Islet of Langerhans (tissue), 1 donor: ENCODE measurements around the gene FIBCD1.

Source experiments
- FAIRE-seq: peaks from one replicate; lab custom pipeline; 2011; peaks lifted over from hg19 to GRCh38; lab: Jason Lieb, UNC

FIBCD1 gene

DNA sequence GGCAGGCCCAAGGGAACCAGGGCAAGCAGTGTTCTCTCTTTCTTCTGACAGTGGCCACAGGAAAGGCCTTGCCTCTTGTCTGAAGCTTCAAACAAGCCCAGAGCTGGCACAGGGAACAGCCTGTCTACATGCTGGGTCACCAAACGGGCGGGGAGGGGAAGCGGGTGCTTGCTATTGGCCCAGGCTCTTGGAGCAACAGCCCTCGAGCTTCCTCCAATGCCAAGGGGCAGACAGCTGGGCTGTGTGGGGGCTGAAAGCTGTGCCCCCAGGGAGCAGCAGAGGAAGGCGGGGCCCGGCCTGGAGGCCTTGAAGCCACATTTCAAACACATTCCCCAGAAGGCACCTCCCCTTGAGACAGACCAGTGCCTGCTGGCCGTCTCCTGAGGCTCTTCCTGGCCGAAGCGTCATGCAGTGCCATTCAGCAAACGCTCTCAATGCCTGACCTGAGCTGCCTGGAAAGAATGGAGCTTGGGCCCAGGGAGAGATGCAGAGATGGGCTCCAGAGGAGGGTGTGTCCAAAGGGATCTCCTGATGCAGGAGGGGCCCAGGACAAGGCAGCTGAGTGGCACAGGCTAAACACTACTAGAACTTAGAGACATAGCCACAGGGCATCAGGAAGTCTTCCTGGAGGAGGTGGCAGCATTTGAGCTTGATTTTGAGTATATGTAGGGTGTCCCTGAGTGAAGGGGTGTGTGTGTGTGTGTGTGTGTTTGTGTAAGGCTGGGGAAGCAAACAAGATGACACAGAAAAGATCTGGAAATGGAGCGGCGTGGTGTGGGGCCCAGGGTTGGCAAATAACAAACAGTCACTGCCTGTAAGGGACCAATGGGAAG is 2.5 kb downstream of the FIBCD1 start:
- FAIRE-seq = no peak

DNA sequence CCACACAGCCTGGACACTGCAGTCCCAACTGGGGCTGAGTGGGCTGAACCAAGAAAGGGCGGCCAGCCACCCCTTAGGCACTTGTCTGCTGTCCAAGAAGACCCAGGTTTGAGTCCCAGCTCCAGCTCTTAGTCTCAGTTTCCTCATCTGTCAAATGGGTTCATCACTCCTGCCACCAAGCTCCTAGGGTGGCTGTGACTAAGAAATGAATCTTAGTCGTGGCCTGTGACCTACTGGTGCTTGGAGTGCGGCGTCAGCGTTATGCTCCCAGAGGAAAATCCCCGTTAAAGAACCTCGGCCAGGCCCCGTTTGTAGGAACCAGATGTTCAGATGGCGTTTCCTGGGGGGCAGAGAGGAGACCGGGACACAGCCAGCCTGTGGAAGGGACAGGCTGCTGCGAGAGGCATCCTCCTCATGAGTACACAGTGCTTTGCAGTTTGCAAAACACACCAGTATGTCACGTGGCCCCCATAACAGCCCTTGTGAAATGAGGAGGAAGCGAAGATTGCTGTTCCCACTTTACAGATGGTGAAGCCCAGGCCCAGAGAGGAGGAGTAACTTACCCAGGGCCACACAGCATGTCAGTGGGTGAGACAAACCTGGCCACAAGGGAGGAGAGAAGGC is 3.3 kb downstream of the FIBCD1 start:
- FAIRE-seq = no peak

DNA sequence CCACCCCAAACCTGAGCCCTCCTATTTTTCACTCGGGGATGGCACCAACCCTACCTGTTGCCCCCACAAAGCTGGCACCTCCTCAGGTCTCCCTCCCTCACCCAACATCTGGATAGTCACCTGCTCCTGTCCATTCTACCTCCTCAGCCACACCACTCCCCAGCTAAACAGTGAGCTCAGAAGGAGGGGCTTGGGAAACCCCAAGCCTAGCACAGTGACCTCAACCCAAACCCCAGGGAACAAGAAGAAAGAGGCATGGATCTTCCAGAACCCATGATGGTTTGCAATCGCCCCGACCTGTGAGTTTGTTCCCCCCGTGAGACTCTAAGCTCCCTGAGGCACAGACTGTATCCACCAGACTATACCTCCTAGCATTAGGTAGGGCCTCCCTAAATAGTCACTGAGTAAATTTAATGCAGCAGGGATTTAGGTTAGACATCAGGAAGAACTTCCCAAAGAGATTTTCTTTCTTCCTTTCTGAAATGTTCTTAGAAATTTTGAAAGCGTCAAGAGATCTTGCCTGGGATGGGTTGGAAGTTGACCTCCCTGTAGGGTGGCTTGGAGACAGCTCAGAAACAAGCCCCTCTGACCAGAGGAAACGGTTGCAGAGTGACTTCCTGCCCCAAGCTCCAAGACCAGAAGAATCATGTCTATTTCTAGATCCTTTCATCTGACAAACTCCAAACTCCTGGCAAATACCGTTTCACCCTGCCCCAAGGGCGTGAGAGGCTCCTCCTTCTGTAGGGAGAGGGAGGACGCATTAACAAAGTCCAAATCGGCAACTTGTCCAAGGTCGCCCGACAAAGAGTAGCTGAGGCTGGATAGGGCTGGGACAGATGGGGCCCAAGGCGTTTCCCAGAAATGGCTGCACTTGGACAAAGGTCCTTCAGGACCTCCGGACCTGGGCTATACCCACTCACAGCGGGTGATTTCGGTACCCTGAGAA is 4.1 kb downstream of the FIBCD1 start:
- no peak for FAIRE-seq

DNA sequence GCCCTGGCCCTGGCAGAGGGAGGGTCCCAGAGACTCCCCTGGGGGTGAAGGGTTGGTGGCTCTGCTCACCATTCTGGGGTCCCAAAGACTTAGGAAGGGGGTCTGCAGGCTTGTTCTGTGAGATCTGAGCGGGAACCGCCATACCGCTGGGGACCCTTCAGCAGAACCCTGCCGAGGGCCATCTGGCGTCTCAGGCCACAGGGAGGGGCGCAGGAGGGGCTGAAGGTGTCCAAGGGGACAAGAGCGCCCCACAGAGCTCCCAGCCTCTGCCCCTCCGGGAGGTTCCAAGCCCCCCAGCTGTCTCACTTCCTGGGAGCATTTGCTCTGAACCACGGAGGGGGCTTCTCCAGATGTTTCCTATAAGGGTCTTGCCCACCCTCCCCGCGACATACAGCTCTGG is 4.8 kb downstream of the FIBCD1 start:
- FAIRE-seq = no peak

DNA sequence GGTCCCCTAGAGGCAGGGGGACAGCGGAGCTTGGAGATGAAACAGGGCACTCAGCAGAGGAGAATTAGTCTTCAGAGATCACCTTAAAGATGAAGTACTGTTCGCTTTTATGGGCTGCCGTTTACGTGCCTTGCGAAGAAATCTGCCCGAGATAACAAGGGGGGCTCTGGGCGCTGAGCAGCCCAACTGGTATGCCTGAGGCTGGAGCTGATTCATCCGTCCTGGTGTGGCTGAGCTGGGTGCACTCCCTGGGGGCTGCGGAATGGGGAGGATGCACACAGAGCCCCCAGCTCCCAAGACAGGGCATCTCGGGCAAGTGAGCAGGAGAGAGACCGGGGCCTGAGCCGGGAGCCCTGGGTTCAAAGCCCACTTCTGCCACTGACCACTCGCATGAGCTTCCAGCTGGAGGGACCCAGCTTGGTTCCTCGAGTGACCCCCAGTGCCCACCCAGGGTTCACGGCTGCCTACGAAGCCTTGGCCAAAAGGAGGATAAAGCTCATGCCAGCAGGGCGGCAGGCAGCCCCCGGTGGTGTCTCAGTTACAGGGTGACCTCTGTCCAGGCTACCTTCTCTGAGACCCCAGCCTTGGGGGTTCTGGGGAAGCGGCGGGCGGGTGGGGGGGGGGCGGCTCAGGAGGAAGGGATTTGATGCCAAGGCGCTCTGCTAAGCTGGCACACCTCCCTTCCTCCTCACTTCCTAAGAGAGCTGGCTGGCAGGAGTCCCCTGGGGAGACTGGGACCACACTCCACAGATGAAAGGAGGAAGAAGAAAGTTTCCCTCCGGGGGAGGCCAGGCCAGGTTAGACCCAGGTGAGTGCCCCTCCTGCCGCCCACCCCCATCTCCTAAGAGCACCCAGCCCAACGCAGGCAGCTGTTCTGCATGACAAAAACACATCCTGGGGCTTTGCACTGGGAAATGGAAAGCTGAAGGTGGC is 5.7 kb downstream of the FIBCD1 start:
- no peak for FAIRE-seq

DNA sequence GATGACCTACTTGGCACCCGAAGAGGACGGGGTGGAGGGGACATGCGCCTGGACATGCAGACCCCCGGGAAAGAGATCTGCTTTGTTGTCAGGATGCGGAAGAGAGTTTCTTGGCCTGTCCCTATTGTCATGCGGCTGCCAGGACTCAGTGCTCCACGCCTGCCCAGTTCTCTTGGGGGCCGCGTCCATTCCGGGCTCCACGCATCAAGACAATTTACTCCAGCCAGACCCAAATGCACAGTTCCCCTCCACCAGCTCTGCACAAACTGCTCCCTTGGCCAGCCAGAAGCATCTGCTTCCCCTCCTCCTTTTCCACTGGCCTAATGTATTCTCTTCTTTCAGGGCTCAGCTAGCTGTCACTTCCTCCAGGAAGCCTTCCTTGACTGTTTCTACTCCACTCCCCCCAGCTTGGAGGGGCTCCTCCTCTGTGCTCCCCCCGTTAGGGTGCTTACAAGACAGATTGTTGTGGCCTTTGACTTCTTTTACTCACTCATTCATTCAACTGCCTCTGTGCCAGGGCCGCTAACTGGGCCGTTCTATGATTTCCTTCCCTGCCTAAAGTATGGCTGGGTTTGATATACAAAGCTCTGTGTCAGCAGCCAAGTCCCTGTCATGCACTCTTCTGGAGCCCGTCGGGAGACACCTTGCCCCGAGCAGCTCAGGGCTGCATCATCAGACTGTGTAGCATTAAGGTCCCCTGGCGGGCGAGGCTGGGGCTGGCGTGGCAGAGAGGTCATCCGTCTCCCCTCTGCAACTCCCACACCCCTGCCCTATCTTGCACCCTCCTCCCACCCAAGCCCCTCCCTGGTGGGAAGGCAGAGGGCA is 6.6 kb downstream of the FIBCD1 start:
- no peak for FAIRE-seq

DNA sequence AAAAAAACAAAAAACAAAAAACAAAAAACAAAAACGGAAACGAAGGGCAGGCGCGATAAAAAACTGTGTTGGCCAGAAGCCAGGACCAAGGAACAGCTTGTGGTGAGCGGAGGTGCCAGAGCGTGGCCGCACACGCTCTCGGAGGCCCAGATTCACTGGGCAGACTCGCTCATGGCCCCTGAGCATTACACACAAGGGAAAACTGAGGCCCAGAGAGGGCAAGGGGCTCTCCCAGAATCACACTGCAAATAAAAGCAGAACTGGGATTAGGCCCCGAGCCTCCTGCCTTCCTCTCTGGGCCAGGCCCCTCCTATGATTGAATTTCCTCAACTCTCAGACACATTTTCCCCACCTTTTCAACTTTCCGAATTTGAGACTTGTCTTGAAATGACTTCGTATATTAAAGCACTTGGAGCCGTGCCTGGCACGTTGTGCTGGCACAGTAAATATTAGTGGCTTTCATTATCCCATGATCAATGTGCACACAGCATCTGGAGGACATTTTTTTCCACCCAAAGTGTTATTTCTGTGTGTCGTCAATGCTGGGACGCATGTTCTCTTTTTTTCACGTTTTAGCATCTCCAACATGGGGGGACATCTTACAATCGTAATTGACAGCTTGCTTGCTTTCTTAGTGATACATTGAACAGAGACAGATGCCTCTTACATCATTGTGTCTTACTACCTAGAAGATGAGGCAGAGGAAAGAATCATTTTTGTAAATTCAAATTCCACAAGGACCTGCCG is 7.4 kb downstream of the FIBCD1 start:
- no peak for FAIRE-seq

DNA sequence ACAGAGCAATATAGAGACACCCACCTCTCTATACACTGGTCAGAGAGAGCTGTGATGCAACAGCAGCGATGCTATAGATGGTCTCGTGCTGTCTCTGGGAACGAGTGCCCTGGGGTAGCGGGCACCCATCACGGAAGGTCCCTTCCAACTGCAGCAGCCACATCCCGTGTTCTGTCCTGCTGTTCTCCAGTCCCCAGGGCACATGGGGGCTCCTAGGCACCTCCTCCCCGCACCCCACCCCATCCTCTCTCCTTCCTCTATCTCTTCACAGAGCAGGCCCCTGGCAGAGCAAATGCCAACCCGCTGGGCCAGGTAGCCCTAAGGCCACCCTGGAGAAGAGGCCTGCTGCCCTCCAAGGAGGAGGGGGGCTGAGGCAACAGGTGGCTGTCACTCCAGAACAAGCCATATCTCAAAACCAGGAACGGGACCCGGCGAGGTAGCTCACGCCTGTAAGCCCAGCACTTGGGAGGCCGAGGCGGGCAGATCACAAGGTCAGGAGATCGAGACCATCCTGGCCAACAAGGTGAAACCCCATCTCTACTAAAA is 8.2 kb downstream of the FIBCD1 start:
- FAIRE-seq = no peak

DNA sequence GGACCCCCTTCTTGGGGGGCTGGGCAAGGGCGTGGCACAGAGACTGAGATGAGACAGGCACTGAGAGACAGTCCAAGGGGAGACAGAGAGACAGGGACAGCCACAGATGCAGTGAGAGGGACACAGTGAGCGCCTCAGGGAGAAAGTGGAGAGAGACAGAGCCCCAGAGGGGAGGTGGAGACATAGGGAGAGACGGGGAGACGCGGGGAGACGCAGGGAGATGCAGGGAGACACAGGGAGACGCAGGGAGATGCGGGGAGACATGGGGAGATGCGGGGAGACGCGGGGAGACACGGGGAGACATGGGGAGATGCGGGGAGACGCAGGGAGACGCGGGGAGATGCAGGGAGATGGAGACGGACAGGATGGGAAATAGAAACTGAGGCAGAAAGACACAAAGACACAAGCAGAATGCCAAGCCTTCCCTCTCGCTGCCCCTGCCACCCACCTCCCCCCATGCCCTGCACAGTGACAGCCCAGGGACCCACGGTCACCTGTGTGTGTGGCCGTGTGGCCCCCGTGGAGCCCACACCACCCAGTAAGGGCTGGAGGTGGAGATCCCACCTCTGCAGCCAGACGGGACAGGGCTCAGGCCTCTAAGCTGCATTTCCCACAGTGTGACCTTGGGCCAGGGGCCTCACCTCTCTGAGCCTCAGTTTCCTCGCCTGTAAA is 8.8 kb downstream of the FIBCD1 start:
- no peak for FAIRE-seq

DNA sequence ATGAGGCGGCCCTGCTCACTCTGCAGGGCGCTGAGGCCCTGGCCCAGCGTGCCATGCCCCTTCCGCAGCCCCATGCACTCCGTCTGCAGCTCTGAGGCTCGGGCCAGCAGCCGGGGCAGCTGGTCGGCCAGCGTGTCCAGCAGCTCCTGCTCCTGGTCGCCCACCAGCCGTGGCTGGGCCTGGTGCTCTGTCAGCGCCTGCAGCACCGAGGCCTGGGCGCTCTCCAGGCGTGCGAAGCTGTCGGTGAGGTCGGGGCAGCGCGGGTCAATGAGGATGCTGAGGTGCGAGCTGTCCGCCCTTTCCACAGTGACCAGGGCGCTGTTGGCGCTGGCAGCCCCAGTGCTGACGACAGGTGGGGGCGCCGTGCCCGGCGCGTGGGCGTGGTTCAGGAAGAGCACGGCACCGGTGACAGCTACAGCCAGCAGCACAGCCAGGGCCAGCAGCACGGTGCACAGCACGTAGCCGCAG is 9.4 kb downstream of the FIBCD1 start:
- FAIRE-seq = no peak

DNA sequence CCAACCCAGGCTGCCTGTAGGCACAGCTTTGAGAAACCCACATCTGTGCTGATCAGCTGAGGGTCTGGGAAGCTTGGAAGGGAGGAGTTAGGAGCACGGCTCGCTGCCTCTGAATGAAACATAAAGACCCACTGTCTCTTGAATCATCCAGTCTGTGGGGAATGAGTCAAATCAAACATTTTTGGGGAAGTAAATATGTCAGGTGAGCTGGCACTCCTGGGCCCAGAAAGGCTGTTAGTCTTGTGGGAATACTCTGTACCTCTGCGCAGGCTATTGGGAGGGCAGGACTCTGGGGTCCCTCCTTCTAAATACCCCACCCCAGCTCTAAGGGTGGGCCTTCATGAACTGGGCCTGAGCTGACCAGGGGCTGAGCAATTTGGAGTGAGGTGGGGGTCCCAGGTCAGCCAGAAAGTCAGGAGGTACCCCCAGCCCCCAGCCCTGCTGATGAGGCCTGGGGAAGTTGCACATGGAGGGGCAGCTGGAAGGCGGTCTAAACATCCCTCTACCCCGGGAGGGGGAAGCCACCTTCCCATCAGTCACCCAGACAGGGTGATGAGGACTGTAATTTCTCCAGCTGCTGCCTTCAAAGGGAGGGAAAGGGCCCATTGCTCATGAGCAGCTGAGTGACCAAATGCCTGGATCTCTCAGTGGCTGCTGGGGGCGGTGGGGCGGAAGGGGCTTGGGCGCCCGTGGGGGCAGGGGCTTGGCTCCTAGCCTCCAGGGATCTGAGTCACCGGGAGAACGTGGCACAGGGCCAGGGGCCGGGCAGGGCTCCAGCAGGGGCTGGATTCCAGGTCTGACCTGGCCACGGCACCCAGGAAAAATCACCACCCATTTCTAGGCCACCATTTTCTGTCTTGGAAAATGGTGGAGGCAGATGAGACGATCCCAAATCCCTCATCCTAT is 10.8 kb downstream of the FIBCD1 start:
- no peak for FAIRE-seq

DNA sequence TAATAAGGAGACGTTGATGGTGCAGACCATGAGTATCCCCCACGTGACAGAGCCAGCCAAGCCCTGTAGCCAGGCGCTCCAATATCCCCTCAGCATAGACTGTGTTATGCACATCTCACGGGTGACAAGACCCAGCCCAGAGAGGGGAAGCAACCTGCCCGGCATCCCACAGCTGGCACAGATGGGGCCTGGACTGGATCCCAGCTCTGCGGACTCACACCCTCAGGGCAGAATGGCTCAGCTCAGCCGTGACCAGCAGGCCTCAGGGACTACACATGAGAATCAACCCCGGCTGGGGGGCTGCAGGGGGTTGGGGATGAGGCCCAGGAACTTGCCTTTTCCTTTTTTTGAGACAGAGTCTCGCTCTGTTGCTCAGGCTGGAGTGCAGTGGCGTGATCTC is 11.7 kb downstream of the FIBCD1 start:
- no peak for FAIRE-seq

DNA sequence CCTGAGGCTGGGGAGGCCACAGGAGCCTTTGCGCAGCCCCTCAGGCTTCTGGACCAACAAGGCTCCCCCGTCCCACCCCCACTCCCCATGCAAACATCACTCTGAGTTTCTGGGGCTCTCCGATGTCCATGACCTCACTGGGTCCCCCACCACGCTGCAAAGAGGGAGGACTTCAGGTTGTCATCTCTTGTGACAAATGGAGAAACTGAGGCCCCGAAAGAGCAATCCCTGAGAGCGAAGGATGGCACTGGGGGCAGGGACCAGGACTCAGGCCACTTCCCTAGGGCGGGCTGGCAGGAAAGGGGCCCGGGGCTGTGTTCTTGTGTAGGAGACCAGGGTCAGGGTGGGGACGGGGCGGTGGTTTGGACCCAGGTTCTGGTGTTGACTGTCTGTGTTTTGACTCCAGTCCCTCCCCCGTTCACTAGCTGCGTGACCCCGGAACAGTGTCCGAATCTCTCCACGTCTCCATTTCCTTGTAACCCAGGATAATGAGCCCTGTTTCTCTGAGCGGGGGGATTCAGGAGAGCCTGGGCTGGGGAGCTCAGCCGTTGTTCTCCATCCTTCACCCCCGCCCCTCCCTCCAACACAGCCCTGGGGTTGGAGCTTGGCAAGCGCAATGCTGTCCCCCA is 13.9 kb downstream of the FIBCD1 start:
- FAIRE-seq = no peak

DNA sequence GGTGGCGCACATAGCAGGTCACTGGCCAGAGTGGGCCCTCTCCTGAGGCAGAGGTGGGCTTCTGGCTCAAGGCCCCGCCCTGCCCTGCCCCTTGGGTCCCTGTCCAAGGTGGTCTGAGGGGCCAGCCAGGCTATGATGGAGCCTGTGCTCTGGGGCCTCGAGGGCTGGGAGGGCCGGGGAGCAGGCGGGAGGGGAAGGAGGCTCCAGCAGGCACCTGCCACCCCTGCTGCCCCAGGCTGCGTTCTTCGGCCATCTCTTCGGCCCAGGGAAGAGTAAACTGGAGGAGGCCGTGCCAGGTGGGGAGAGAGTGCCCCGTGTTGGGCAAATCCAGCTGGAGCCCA is 14.6 kb downstream of the FIBCD1 start:
- FAIRE-seq = no peak

DNA sequence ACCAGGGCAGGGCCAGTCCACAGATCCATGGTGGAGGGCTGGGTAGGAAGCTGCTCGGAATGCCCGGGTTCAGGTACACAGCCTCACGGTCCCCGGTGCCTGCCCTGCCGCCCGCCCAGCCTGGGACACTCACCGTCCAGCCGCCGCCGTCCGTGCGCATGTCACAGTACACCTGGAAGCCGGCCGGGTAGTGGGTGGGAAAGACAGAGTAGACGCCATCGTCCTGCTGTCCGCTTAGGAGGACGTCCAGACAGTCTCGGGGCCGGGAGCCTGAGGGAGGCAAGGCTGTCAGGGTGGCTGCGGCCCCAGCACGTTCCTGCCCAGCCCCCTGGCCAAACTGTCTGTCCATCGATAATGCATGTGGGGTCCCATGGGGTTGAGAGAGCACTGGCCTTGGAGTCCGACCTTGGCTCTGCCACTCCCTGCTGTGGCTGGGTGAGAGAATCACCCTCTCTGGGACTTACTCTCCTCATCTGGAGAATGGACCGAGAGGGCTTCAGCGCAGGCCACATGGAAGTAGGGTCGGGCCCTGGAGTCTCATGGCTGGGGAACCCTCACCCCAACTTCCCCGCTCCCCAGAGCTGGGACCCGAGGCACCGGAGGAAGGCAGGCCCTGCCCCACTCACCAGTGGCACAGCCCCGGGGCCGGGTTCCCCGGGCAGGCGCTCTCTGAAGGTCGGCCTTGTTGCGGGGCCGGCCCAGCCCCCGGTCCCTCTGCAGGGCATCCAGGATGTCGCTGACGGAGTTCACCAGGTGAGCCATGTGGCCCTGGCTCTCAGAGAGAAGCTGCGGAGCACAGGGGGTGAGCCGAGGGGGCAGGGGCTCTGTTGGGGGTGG is 15.2 kb downstream of the FIBCD1 start:
- no peak for FAIRE-seq

DNA sequence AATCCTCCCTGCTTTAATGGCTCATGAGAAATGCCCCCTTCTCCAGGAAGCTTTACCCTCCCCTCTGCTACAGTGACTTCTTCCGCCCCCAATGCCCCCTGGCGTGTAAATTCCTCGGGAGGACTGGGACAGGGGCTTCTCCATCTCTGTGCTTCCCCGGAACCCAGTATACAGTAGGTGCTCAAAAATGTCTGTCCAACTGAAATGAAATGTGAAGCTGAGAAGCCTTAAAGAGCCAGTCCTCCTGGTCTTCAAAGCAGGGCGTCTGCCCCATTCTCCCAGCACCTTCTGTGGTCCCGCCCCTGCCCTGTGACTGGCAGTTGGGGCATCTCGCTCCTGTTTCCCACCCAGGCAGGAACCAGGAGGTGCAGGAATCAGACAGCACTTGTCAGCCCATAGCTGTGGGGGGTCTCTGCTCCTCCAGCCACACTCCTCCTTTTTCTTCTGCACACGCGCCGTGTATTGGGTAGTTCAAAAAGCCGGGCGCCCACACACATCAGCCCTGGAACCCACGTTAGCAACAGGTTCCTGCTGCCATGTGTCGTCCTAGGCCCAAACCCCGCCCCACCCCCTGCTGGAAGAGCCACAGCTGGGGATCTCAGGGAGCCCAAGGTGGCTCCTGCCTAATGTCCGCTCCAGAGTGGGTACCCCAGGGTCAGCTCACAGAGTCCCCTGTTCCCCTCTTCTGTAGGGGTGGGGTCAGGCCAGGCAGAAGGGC is 16.0 kb downstream of the FIBCD1 start:
- no peak for FAIRE-seq
